HCT116 (cell line): ENCODE measurements around the gene GRM8. TPM values are rescaled to one million over a fixed set of nuclear protein-coding genes. Genes with fewer than 3 reads are reported as not detected.

Experiments
- ATAC-seq: fragments of 200-7000 bp; cut with Tn5 transposase; 2 replicates; pipeline ENCODE4 v1.9.1; 2020; ENCODE audit warnings: mild to moderate bottlenecking, moderate library complexity
- BruUV-seq: library from RNA; stranded (reverse); fragments of 400-500 nt; replicated peaks from 2 replicates; lab custom pipeline; 2021; lab: Mats Ljungman, UMichigan
- CTCF ChIA-PET: fragments of 300-600 bp; sonication (Branson Sonifier 250); formaldehyde crosslinking; loops from one replicate; lab custom pipeline; 2021; ENCODE audit warnings: antibody characterized with exemption; lab: Charles Lee
- POLR2A ChIA-PET: fragments of 300-600, 350-600 bp; sonication (Branson Sonifier 250); formaldehyde crosslinking; loops from one replicate; lab custom pipeline; 2021; ENCODE audit warnings: antibody characterized with exemption; lab: Charles Lee
- RAD21 ChIA-PET, 2 experiments: fragments of 300-600 bp; sonication (Branson Sonifier 250); formaldehyde crosslinking; loops; one replicate each; lab custom pipeline; 2023; ENCODE audit warnings: low total read pairs in 2 of 2; ENCODE audit not compliant: uncharacterized antibody in 2 of 2, unreplicated experiment in 2 of 2, low non-redundant PET in 1 of 2; lab: Charles Lee
- DNase-seq: peaks from one replicate; pipeline ENCODE4 v3.0.0-alpha.2; 2010; ENCODE audit warnings: low read depth, low spot score
- H2AFZ ChIP-seq: fragments of 200-600 bp; shearing (Covaris generic), sonication (generic); 2 replicates; pipeline ENCODE4 v1.6.1; 2017; ENCODE audit warnings: low read depth, mixed run types, mixed read lengths, antibody characterized with exemption, low read length; ENCODE audit not compliant: poor library complexity, severe bottlenecking
- H3K27ac ChIP-seq: 2 replicates; pipeline ENCODE4 v1.5.1; 2012; ENCODE audit warnings: low read depth, low read length
- H3K27me3 ChIP-seq: fragments of 200-600 bp; sonication (generic); 2 replicates; pipeline ENCODE4 v1.6.1; 2016; ENCODE audit warnings: mixed run types, low read length, mixed read lengths; ENCODE audit not compliant: insufficient read depth
- H3K36me3 ChIP-seq, 2 experiments: fragments of 200-500 bp in 1 of 2; fragments of 200-600 bp in 1 of 2; sonication (Bioruptor generic) in 1 of 2; sonication (generic) in 1 of 2; 2 replicates each; pipeline versions ENCODE4 v1.5.1 to v1.6.1; 2014 to 2016; ENCODE audit warnings: low read length in 2 of 2, inconsistent platforms in 1 of 2, mixed read lengths in 1 of 2, mixed run types in 1 of 2; ENCODE audit not compliant: insufficient read depth in 2 of 2, control insufficient read depth in 1 of 2
- H3K4me1 ChIP-seq, 2 experiments: fragments of 200-600 bp in 1 of 2; sonication (generic) in 1 of 2; 2 replicates each; pipeline versions ENCODE4 v1.5.1 to v1.6.1; 2012 to 2017; ENCODE audit warnings: low read length in 2 of 2, inconsistent platforms in 1 of 2, mild to moderate bottlenecking in 1 of 2, mixed read lengths in 1 of 2, mixed run types in 1 of 2, moderate library complexity in 1 of 2; ENCODE audit not compliant: insufficient read depth in 2 of 2, control insufficient read depth in 1 of 2
- H3K4me2 ChIP-seq: fragments of 200-600 bp; sonication (generic); 2 replicates; pipeline ENCODE4 v1.6.1; 2017; ENCODE audit warnings: mixed run types, low read length, mixed read lengths
- H3K4me3 ChIP-seq, 2 experiments: fragments of 200-600 bp in 1 of 2; sonication (generic) in 1 of 2; replicated peaks in 1 of 2; 2 replicates each; pipeline ENCODE4 v1.5.1; 2011 to 2016; ENCODE audit warnings: low read length in 2 of 2, control low read depth in 1 of 2, low read depth in 1 of 2, mild to moderate bottlenecking in 1 of 2, mixed read lengths in 1 of 2, mixed run types in 1 of 2
- H3K79me2 ChIP-seq: fragments of 200-600 bp; sonication (generic); 2 replicates; pipeline ENCODE4 v1.6.1; 2017; ENCODE audit warnings: mild to moderate bottlenecking, mixed run types, low read length, moderate library complexity, mixed read lengths; ENCODE audit not compliant: insufficient read depth
- H3K9ac ChIP-seq: fragments of 200-600 bp; sonication (generic); 2 replicates; pipeline ENCODE4 v1.6.1; 2016; ENCODE audit warnings: low read length, mixed read lengths
- H3K9me2 ChIP-seq: fragments of 200-600 bp; sonication (generic), shearing (Covaris generic); 2 replicates; pipeline ENCODE4 v1.6.1; 2017; ENCODE audit warnings: mixed run types, mild to moderate bottlenecking, moderate library complexity; ENCODE audit not compliant: insufficient read depth
- H3K9me3 ChIP-seq, 2 experiments: fragments of 200-500 bp in 1 of 2; fragments of 200-600 bp in 1 of 2; sonication (Bioruptor generic) in 1 of 2; sonication (generic) in 1 of 2; 2 replicates each; pipeline ENCODE4 v1.6.1; 2014 to 2017; ENCODE audit warnings: low read length in 2 of 2, mixed read lengths in 2 of 2, inconsistent platforms in 1 of 2, low read depth in 1 of 2, mild to moderate bottlenecking in 1 of 2, mixed run types in 1 of 2, moderate library complexity in 1 of 2; ENCODE audit not compliant: control insufficient read depth in 1 of 2, insufficient read depth in 1 of 2
- H4K20me1 ChIP-seq: fragments of 200-600 bp; sonication (generic), shearing (Covaris generic); 2 replicates; pipeline ENCODE4 v1.6.1; 2017; ENCODE audit warnings: mixed run types, mild to moderate bottlenecking, moderate library complexity; ENCODE audit not compliant: insufficient read depth
- CBX3 ChIP-seq: IDR thresholded peaks from 2 replicates; pipeline ENCODE4 v1.6.1; 2012; ENCODE audit warnings: low read depth
- EGR1 ChIP-seq: IDR thresholded peaks from 2 replicates; pipeline ENCODE4 v1.6.1; 2012; ENCODE audit warnings: low read depth
- ELF1 ChIP-seq: IDR thresholded peaks from 2 replicates; pipeline ENCODE4 v1.6.1; 2012; ENCODE audit warnings: low read depth, borderline replicate concordance
- EZH2 ChIP-seq: fragments of 200-600 bp; sonication (generic); IDR thresholded peaks from 2 replicates; pipeline ENCODE4 v1.6.1; 2017; ENCODE audit warnings: antibody characterized with exemption, mixed run types
- EZH2phosphoT487 ChIP-seq: fragments of 200-600 bp; IDR thresholded peaks from 2 replicates; pipeline ENCODE4 v1.6.1; 2018; ENCODE audit warnings: antibody characterized with exemption, borderline replicate concordance
- RAD21 ChIP-seq: IDR thresholded peaks from 2 replicates; pipeline ENCODE4 v1.6.1; 2012; ENCODE audit warnings: low read depth, mild to moderate bottlenecking
- REST ChIP-seq: IDR thresholded peaks from 2 replicates; pipeline ENCODE4 v1.6.1; 2012; ENCODE audit warnings: low read depth
- SIN3A ChIP-seq: IDR thresholded peaks from 2 replicates; pipeline ENCODE4 v1.6.1; 2012; ENCODE audit warnings: low read depth
- SP1 ChIP-seq: IDR thresholded peaks from 2 replicates; pipeline ENCODE4 v1.6.1; 2012; ENCODE audit warnings: low read depth
- SRF ChIP-seq: IDR thresholded peaks from 2 replicates; pipeline ENCODE4 v1.6.1; 2012; ENCODE audit warnings: low read depth
- YY1 ChIP-seq: IDR thresholded peaks from 2 replicates; pipeline ENCODE4 v1.6.1; 2011; ENCODE audit warnings: low read length, low read depth, moderate library complexity, mild to moderate bottlenecking; ENCODE audit not compliant: insufficient replicate concordance; ENCODE audit errors: extremely low read depth
- ZFX ChIP-seq: fragments of 450-650 bp; IDR thresholded peaks from 2 replicates; pipeline ENCODE4 v1.6.1; 2017
- ZNF274 ChIP-seq: fragments of 200-500 bp; sonication (Bioruptor generic); IDR thresholded peaks from 2 replicates; pipeline ENCODE4 v1.6.1; 2014; ENCODE audit warnings: mild to moderate bottlenecking, low read depth, low read length, inconsistent platforms
- intact Hi-C: fragments of 100-400 bp; cut with micrococcal nuclease; formaldehyde crosslinking; loops from 2 replicates; pipeline ENCODE4 v1.10.0; 2022
- total RNA-seq: library from RNA; stranded (reverse); gene quantifications from one replicate; pipeline ENCODE4 v1.2.1, GENCODE V29; 2021; ENCODE audit not compliant: unreplicated experiment
- TF ChIP-seq, protein P1 (sequence below): IDR thresholded peaks from 2 replicates; pipeline ENCODE4 v1.6.1; 2012

GRM8 gene
- total RNA-seq, 1 experiment from 2014 or later, result 0.05 TPM

GRCh38 chr7:126716321-126716720 lies 536.4 kb downstream of the GRM8 start:
- ATAC-seq, result no peak
- no peaks in the 10 kb centered on the region for H3K36me3 ChIP-seq
- TF ChIP-seq ELF1, result no peak
- no peak for TF ChIP-seq RAD21
- TF ChIP-seq, protein P1, sequence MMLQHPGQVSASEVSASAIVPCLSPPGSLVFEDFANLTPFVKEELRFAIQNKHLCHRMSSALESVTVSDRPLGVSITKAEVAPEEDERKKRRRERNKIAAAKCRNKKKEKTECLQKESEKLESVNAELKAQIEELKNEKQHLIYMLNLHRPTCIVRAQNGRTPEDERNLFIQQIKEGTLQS, result no peak
- TF ChIP-seq SRF, result no peak
- TF ChIP-seq SP1, result no peak
- no peak for TF ChIP-seq SIN3A
- TF ChIP-seq REST, result no peak
- TF ChIP-seq EZH2phosphoT487, result no peak
- TF ChIP-seq EGR1, result no peak
- no peak for TF ChIP-seq EZH2
- TF ChIP-seq ZFX, result no peak
- TF ChIP-seq CBX3, result no peak
- no peak for TF ChIP-seq ZNF274
- no peak for TF ChIP-seq YY1
- TF ChIP-seq, all 23 proteins: peak for 0
- RAD21 ChIA-PET, result no interaction called here
- no TSS peak for BruUV-seq
- Histone ChIP-seq H3K4me3 (no peak overlapping the region), H4K20me1 (no peaks in the 10 kb centered on the region), H3K27ac (no peak overlapping the region), H3K79me2 (no peaks in the 10 kb centered on the region), H3K9ac (no peak overlapping the region), H3K4me1 (no peaks in the 10 kb centered on the region), H3K9me2 (no peaks in the 10 kb centered on the region), H2AFZ (no peak overlapping the region), H3K4me2 (no peak overlapping the region), H3K27me3 (no peaks in the 10 kb centered on the region), H3K9me3 (no peaks in the 10 kb centered on the region)
- intact Hi-C loops, result no loop called here
- CTCF ChIA-PET, result no interaction called here
- no peak for DNase-seq
- POLR2A ChIA-PET, result no interaction called here
